GM12872 (cell line): Measurements from ENCODE around the gene MEI1.

ENCODE experiments used
- TF ChIP-seq, protein P1 (sequence below): IDR thresholded peaks from 3 replicates; pipeline ENCODE4 v1.5.1; 2011; ENCODE audit warnings: low read depth, mild to moderate bottlenecking, low read length, moderate library complexity; ENCODE audit not compliant: insufficient read depth

Gene MEI1, protein sequence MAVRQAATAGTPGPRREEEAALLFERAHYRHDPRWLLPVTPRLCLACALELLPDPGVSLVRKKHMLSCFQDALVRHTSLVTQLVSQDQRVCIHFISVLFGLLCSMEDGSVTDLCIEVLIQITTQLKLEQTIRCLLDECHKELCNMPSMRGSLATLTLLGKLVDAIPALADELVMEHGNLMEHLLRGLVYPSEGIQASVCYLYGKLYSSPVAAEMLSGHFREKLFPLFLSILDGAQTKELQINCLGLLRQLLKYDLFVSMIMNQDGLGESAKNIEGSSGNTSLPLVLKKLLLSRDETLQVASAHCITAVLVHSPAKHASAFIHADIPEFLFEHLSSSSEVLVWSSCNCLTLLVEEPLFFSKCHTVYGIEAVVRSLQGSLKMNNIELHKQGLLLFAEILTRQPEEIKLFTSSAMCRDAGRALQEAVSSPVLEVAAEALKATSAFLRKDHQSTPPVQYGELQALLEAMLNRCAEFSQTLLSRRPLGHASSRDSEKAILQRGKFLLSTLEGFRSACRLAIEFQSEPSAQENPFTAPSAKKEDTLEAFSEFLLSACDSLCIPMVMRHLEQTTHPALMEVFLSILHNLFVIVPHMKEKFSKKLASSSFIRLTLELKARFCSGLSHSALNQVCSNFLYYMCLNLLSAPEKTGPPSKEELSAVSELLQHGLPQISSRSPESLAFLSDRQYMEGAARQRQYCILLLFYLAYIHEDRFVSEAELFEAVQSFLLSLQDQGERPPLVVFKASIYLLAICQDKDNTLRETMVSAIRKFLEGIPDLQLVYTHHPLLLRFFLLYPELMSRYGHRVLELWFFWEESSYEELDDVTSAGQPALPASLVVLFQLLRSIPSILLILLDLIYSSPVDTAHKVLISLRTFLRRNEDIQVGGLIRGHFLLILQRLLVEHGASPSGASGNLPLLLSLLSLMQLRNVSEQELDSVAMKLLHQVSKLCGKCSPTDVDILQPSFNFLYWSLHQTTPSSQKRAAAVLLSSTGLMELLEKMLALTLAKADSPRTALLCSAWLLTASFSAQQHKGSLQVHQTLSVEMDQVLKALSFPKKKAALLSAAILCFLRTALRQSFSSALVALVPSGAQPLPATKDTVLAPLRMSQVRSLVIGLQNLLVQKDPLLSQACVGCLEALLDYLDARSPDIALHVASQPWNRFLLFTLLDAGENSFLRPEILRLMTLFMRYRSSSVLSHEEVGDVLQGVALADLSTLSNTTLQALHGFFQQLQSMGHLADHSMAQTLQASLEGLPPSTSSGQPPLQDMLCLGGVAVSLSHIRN

DNA sequence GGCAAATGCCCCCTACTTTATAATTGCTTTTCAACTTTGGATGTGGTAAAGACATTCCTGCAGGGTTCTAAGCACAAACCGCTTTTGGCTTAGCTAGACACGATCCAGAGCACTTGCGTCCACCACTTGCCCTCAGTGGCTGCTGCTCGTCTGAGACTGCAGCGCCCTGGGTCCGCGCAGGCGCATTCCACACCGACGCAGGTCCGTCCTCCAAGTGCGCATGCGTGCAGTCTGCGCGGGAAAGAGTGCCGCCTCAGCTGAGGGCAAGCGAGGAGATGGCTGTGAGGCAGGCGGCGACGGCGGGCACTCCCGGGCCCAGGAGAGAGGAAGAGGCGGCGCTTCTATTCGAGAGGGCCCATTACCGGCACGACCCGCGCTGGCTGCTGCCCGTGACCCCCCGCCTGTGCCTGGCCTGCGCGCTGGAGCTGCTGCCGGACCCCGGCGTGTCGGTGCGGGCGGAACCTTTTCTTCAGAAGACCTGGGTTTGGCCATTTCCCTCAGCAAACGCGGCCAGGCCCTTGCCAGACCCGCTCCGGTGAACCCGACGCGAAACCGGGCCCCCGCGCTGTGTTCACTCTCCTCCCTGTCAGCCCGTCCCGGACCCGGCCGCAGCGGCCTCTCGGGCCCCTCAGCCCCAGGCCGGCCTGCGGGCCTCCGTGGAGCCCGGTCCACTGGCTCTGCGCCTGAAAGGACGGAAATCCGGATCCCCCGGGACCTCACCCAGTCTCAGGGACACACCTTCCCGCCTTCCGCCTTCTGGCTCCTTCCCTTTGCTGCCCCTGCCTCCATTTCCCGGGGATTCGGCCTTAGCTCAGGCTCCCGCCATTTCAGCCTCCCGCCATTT lies at the start of gene MEI1:
MEI1 (plus strand) TSS at position 240 of the 844 bp plus-strand sequence; CDS start at position 276, 36 bp downstream.
- TF ChIP-seq, protein P1, sequence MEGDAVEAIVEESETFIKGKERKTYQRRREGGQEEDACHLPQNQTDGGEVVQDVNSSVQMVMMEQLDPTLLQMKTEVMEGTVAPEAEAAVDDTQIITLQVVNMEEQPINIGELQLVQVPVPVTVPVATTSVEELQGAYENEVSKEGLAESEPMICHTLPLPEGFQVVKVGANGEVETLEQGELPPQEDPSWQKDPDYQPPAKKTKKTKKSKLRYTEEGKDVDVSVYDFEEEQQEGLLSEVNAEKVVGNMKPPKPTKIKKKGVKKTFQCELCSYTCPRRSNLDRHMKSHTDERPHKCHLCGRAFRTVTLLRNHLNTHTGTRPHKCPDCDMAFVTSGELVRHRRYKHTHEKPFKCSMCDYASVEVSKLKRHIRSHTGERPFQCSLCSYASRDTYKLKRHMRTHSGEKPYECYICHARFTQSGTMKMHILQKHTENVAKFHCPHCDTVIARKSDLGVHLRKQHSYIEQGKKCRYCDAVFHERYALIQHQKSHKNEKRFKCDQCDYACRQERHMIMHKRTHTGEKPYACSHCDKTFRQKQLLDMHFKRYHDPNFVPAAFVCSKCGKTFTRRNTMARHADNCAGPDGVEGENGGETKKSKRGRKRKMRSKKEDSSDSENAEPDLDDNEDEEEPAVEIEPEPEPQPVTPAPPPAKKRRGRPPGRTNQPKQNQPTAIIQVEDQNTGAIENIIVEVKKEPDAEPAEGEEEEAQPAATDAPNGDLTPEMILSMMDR: no peak

DNA sequence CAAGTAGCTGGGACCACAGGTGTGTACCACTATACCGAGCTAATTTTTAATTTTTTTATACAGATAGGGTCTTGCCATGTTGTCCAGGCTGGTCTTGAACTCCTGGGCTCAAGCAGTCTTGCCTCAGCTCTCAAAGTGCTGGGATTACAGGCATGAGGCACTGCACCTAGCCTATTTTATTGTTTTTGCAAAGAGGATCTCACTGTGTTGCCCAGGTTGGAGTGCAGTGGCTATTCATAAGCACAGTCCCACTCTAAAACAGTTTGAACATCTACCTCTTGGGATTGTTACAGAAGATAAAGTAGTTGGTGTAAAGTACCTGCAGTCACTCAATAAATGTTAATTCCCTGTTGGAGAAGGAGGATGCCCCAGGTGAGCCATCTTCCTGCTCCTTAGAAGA lies 49.1 kb upstream of the MEI1 start:
- TF ChIP-seq, protein P1: no peak

DNA sequence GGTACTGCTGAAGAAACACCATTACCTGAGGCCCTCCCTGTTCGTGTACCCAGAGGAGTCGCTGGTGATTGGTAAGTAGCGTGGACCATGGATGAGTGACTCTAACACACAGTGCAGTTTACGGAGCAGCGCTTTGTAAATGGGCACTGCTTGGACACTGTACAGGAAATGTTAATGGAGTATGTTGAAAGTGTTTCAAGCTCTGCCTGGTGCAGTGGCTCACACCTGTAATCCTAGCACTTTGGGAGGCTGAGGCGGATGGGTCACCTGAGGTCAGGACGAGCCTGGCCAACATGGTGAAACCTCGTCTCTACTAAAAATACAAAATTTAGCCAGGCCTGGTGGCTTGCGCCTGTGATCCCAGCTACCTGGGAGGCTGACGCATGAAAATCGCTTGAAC lies 48.5 kb upstream of the MEI1 start:
- TF ChIP-seq, protein P1: no peak

DNA sequence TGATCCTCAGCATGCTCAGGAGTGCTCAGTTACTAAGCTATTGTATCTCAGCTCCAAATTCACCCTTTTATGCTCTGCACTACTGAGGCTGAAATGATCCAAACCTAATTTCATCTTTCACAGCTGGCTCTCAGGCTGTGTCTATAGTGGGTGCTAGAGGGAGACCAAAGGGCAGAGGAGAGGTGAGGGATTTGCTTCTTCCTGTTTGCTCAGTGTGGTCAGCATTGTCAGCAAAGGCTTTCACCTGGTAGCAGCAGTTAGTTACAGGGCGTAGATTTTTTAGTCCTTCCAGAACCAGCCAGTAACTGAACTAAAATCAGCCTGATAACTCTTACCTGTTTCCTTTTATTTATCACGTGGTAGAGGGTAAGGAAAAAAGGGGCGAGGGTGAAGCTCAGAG lies 45.0 kb upstream of the MEI1 start:
- TF ChIP-seq, protein P1: no peak

DNA sequence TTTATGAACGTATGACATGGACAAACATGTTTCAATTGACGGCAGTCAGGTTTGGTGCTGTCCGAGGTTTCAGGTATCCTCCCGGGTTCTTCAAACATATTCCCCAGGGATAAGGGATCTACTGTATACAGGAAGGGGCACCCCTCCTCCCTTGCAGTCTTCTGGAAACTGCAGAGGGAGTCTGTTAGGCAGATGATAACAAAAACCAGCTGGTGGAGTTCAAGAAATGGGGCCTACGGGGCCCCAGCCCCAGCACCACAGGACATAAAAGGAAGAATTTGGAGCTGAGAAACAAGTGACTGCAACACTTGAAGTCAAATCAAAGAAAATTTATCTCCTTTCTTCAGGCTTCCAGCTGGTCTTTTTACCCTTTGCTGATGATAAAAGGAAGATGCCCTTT lies 42.7 kb upstream of the MEI1 start:
- TF ChIP-seq, protein P1: no peak

DNA sequence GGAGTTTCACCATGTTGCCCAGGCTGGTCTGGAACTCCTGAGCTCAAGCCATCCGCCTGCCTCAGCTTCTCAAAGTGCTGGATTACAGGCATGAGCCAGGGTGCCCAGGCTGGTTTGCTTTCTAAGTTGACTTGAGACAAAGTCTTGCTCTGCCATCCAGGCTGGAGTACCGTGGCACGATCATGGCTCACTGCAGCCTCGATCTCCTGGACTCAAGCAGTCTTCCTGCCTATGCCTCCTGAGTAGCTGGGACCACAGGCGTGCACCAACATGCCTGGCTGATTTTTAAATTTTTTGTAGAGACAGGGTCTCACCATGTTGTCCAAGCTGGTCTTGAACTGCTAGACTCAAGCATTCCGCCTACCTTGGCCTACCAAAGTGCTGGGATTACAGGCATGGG lies 41.6 kb upstream of the MEI1 start:
- TF ChIP-seq, protein P1: no peak
